ENCODE data around the gene CHAD. TPM values are rescaled to one million over a fixed set of nuclear protein-coding genes. Genes with fewer than 3 reads are reported as not detected.

Gene CHAD
- total and polyA plus RNA-seq, 2 of the 13 experiments (the other 11 are each of a cell fraction or from before 2014, with no cell fraction given), result 1.4 TPM; not detected in 1

DNA sequence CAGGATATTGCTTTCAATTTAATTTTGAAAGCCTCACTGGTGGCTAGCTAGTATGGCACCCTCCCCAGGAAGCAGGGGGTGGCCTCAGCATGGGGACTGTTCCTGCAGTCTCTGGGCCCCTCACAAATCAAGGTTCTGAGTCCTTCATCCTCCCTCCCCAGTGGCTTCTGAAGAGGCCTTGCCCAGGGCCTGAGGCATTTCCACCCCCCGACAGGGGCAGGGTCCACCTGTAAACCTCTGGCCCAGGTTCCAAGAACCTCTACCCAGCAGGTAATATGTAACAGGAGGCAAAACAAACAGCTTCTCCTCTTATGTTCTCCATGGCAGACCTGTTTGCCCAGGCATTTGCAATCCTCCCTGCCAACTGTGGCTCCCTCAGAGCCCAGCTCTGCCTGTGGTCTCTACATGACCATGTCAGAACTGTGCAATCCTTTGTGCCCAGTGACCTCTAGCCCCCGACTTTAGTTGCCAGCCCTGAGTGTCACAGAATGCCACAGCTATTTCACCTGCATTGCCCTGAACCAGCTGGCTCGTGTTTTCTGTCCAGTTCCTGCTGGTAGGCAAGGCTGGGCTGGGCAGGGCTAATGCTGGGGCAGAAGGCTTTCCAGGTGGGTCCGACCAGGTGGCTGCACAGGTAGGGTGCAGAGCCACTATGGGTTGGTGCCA lies 28.4 kb downstream of the CHAD start (continued):
- TF ChIP-seq, protein P1, sequence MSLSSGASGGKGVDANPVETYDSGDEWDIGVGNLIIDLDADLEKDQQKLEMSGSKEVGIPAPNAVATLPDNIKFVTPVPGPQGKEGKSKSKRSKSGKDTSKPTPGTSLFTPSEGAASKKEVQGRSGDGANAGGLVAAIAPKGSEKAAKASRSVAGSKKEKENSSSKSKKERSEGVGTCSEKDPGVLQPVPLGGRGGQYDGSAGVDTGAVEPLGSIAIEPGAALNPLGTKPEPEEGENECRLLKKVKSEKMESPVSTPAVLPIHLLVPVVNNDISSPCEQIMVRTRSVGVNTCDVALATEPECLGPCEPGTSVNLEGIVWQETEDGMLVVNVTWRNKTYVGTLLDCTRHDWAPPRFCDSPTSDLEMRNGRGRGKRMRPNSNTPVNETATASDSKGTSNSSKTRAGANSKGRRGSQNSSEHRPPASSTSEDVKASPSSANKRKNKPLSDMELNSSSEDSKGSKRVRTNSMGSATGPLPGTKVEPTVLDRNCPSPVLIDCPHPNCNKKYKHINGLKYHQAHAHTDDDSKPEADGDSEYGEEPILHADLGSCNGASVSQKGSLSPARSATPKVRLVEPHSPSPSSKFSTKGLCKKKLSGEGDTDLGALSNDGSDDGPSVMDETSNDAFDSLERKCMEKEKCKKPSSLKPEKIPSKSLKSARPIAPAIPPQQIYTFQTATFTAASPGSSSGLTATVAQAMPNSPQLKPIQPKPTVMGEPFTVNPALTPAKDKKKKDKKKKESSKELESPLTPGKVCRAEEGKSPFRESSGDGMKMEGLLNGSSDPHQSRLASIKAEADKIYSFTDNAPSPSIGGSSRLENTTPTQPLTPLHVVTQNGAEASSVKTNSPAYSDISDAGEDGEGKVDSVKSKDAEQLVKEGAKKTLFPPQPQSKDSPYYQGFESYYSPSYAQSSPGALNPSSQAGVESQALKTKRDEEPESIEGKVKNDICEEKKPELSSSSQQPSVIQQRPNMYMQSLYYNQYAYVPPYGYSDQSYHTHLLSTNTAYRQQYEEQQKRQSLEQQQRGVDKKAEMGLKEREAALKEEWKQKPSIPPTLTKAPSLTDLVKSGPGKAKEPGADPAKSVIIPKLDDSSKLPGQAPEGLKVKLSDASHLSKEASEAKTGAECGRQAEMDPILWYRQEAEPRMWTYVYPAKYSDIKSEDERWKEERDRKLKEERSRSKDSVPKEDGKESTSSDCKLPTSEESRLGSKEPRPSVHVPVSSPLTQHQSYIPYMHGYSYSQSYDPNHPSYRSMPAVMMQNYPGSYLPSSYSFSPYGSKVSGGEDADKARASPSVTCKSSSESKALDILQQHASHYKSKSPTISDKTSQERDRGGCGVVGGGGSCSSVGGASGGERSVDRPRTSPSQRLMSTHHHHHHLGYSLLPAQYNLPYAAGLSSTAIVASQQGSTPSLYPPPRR (CRISPR knock-in tag; IDR thresholded peaks at IDR 0.05; ENCODE audit: borderline replicate concordance), result peak; percentile 44
- TF ChIP-seq PITX1 (CRISPR knock-in tag; IDR thresholded peaks at IDR 0.05) (no peak), ZMAT3 (CRISPR knock-in tag; conservative IDR thresholded peaks at IDR 0.05) (no peak), CENPX (CRISPR knock-in tag; IDR thresholded peaks at IDR 0.05) (no peak), GATAD1 (CRISPR knock-in tag; IDR thresholded peaks at IDR 0.05) (no peak), ZNF432 (CRISPR knock-in tag; IDR thresholded peaks at IDR 0.05; ENCODE audit: borderline replicate concordance) (no peak), ZC3H13 (CRISPR knock-in tag; IDR thresholded peaks at IDR 0.05) (no peak), ZFP82 (CRISPR knock-in tag; IDR thresholded peaks at IDR 0.05; ENCODE audit: borderline replicate concordance) (no peak), ZEB1 (IDR thresholded peaks at IDR 0.05; ENCODE audit: insufficient replicate concordance, low read depth) (peak; percentile 98), ZNF563 (CRISPR knock-in tag; IDR thresholded peaks at IDR 0.05) (no peak), RARG (CRISPR knock-in tag; IDR thresholded peaks at IDR 0.05; ENCODE audit: low read depth) (no peak), JUNB (CRISPR knock-in tag; IDR thresholded peaks at IDR 0.05; ENCODE audit: borderline replicate concordance) (no peak), ZNF207 (IDR thresholded peaks at IDR 0.05; ENCODE audit: borderline replicate concordance) (no peak)
- TF ChIP-seq, protein P2, sequence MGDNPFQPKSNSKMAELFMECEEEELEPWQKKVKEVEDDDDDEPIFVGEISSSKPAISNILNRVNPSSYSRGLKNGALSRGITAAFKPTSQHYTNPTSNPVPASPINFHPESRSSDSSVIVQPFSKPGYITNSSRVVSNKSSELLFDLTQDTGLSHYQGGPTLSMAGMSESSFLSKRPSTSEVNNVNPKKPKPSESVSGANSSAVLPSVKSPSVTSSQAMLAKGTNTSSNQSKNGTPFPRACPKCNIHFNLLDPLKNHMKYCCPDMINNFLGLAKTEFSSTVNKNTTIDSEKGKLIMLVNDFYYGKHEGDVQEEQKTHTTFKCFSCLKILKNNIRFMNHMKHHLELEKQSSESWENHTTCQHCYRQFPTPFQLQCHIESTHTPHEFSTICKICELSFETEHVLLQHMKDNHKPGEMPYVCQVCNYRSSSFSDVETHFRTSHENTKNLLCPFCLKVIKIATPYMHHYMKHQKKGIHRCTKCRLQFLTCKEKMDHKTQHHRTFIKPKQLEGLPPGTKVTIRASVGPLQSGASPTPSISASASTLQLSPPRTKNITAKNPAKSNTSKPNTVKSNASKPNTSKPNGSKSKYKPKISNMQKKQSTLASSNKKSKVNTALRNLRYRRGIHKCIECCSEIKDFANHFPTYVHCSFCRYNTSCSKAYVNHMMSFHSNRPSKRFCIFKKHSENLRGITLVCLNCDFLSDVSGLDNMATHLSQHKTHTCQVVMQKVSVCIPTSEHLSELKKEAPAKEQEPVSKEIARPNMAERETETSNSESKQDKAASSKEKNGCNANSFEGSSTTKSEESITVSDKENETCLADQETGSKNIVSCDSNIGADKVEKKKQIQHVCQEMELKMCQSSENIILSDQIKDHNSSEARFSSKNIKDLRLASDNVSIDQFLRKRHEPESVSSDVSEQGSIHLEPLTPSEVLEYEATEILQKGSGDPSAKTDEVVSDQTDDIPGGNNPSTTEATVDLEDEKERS (CRISPR knock-in tag; IDR thresholded peaks at IDR 0.05), result no peak
- TF ChIP-seq, protein P3, sequence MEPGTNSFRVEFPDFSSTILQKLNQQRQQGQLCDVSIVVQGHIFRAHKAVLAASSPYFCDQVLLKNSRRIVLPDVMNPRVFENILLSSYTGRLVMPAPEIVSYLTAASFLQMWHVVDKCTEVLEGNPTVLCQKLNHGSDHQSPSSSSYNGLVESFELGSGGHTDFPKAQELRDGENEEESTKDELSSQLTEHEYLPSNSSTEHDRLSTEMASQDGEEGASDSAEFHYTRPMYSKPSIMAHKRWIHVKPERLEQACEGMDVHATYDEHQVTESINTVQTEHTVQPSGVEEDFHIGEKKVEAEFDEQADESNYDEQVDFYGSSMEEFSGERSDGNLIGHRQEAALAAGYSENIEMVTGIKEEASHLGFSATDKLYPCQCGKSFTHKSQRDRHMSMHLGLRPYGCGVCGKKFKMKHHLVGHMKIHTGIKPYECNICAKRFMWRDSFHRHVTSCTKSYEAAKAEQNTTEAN (CRISPR knock-in tag; conservative IDR thresholded peaks at IDR 0.05), result no peak; the same call in 1 of the 2 replicates
- TF ChIP-seq, protein P4, sequence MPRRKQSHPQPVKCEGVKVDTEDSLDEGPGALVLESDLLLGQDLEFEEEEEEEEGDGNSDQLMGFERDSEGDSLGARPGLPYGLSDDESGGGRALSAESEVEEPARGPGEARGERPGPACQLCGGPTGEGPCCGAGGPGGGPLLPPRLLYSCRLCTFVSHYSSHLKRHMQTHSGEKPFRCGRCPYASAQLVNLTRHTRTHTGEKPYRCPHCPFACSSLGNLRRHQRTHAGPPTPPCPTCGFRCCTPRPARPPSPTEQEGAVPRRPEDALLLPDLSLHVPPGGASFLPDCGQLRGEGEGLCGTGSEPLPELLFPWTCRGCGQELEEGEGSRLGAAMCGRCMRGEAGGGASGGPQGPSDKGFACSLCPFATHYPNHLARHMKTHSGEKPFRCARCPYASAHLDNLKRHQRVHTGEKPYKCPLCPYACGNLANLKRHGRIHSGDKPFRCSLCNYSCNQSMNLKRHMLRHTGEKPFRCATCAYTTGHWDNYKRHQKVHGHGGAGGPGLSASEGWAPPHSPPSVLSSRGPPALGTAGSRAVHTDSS (CRISPR knock-in tag; conservative IDR thresholded peaks at IDR 0.05), result no peak
